HepG2 (cell line): ENCODE data around the gene ATP5MC2. TPM values are rescaled to one million over a fixed set of nuclear protein-coding genes. Genes with fewer than 3 reads are reported as not detected.

Experiments used
- AKNA ChIP-seq: sonication (generic); formaldehyde crosslinking; IDR thresholded peaks from 2 replicates; pipeline ENCODE4 v1.4.0; 2020; ENCODE audit warnings: missing genetic modification reagents, borderline replicate concordance
- ARHGAP35 ChIP-seq: sonication (generic); formaldehyde crosslinking; IDR thresholded peaks from 2 replicates; pipeline ENCODE4 v1.9.0; 2022; ENCODE audit warnings: mild to moderate bottlenecking, inconsistent platforms, moderate library complexity, missing genetic modification reagents, borderline replicate concordance
- KDM2A ChIP-seq: sonication (generic); formaldehyde crosslinking; IDR thresholded peaks from 2 replicates; pipeline ENCODE4 v1.4.0; 2020; ENCODE audit warnings: low read depth, missing genetic modification reagents, borderline replicate concordance
- PITX1 ChIP-seq: sonication (generic); formaldehyde crosslinking; IDR thresholded peaks from 2 replicates; pipeline ENCODE4 v1.5.1; 2020; ENCODE audit warnings: mild to moderate bottlenecking, missing genetic modification reagents
- SALL1 ChIP-seq: sonication (generic); formaldehyde crosslinking; IDR thresholded peaks from 2 replicates; pipeline ENCODE4 v1.8.0; 2022; ENCODE audit warnings: mild to moderate bottlenecking, missing genetic modification reagents
- SMAD1 ChIP-seq: sonication (generic); formaldehyde crosslinking; IDR thresholded peaks from 2 replicates; pipeline ENCODE4 v1.4.0; 2020; ENCODE audit warnings: missing genetic modification reagents, low read depth, mild to moderate bottlenecking, borderline replicate concordance
- TCF7 ChIP-seq: sonication (generic); IDR thresholded peaks from 2 replicates; pipeline ENCODE4 v1.6.1; 2016; ENCODE audit warnings: antibody characterized with exemption, low read depth
- YEATS4 ChIP-seq: sonication (generic); formaldehyde crosslinking; IDR thresholded peaks from 2 replicates; pipeline ENCODE4 v1.4.0; 2020; ENCODE audit warnings: missing genetic modification reagents, borderline replicate concordance
- ZBTB4 ChIP-seq: sonication (generic); formaldehyde crosslinking; IDR thresholded peaks from 2 replicates; pipeline ENCODE4 v1.4.0; 2020; ENCODE audit warnings: missing genetic modification reagents, mild to moderate bottlenecking, borderline replicate concordance
- ZNF224 ChIP-seq: sonication (generic); formaldehyde crosslinking; IDR thresholded peaks from 2 replicates; pipeline ENCODE4 v1.5.0; 2020; ENCODE audit warnings: mild to moderate bottlenecking, missing genetic modification reagents
- ZNF281 ChIP-seq: sonication (generic); formaldehyde crosslinking; IDR thresholded peaks from 2 replicates; pipeline ENCODE4 v1.4.0; 2020; ENCODE audit warnings: missing genetic modification reagents, borderline replicate concordance
- ZNF3 ChIP-seq: IDR thresholded peaks from 2 replicates; pipeline ENCODE4 v1.7.0; 2017; ENCODE audit warnings: inconsistent platforms
- ZNF432 ChIP-seq: sonication (generic); formaldehyde crosslinking; IDR thresholded peaks from 2 replicates; pipeline ENCODE4 v1.5.0; 2020; ENCODE audit warnings: missing genetic modification reagents, mild to moderate bottlenecking, borderline replicate concordance
- ZNF839 ChIP-seq: sonication (generic); formaldehyde crosslinking; IDR thresholded peaks from 2 replicates; pipeline ENCODE4 v1.4.0; 2020; ENCODE audit warnings: missing genetic modification reagents, mild to moderate bottlenecking, borderline replicate concordance
- polyA plus RNA-seq, 8 experiments: library from polyadenylated mRNA; depleted of rRNA in 3 of 8; stranded (reverse) in 7 of 8; unstranded in 1 of 8; fragments of >200 nt; fragmentation: Illumina TruSeq in 4 of 8; extraction: Trizol in 4 of 8; gene quantifications; 2 replicates each; pipeline versions ENCODE4 v1.2.1 to v1.2.3, GENCODE V29; 2011 to 2016; ENCODE audit warnings: low read depth in 4 of 8, missing spikeins in 1 of 8, mixed read lengths in 1 of 8; ENCODE audit not compliant: insufficient read depth in 1 of 8
- total RNA-seq, 5 experiments: library from RNA; depleted of rRNA; stranded (reverse); fragments of >200 nt; fragmentation: Illumina TruSeq; extraction: Trizol; gene quantifications; 2 replicates each; pipeline ENCODE4 v1.2.3, GENCODE V29; 2016; ENCODE audit warnings: low read depth in 1 of 5
- TF ChIP-seq, protein P1 (sequence below): sonication (generic); formaldehyde crosslinking; IDR thresholded peaks from 2 replicates; pipeline ENCODE4 v1.4.0; 2020; ENCODE audit warnings: missing genetic modification reagents, borderline replicate concordance

Gene ATP5MC2
- total and polyA plus RNA-seq, 2 of the 13 experiments (the other 11 are each of a cell fraction or from before 2014, with no cell fraction given) = 230 to 257 TPM

- TF ChIP-seq AKNA (CRISPR knock-in tag) (no peak), ZNF3 (no peak), ZNF281 (CRISPR knock-in tag) (peak; percentile 99), ZNF432 (CRISPR knock-in tag) (no peak), ARHGAP35 (peak; percentile 78; the same call in 1 of the 2 replicates), SALL1 (CRISPR knock-in tag) (peak; percentile 88), YEATS4 (CRISPR knock-in tag) (peak; percentile 62), TCF7 (no peak), ZBTB4 (0 out of 2 replicates have a peak, but pooled peaks have one; percentile 93), ZNF224 (no peak), PITX1 (CRISPR knock-in tag) (peak; percentile 62), SMAD1 (CRISPR knock-in tag) (peak; percentile 66; the same call in 1 of the 2 replicates), KDM2A (CRISPR knock-in tag) (peak; percentile 83), ZNF839 (peak; percentile 95; the same call in 1 of the 2 replicates)
- TF ChIP-seq, protein P1, sequence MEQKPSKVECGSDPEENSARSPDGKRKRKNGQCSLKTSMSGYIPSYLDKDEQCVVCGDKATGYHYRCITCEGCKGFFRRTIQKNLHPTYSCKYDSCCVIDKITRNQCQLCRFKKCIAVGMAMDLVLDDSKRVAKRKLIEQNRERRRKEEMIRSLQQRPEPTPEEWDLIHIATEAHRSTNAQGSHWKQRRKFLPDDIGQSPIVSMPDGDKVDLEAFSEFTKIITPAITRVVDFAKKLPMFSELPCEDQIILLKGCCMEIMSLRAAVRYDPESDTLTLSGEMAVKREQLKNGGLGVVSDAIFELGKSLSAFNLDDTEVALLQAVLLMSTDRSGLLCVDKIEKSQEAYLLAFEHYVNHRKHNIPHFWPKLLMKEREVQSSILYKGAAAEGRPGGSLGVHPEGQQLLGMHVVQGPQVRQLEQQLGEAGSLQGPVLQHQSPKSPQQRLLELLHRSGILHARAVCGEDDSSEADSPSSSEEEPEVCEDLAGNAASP (CRISPR knock-in tag) = peak; percentile 44; the same call in 1 of the 2 replicates
These were observed 49.8 kb downstream of the ATP5MC2 start, which contains the start of gene ATF7 (continued) for GRCh38 chr12:53625946-53626701.
